Fibroblast of skin of back (primary cell): Measurements from ENCODE around the gene CNTNAP2.
A peak's percentile ranks its signal among the peaks of the same experiment; 100 is the strongest.

Source experiments
- DNase-seq: peaks from one replicate; pipeline ENCODE4 v3.0.0-alpha.2; 2013

The CNTNAP2 gene

GRCh38 chr7:146781352-146782116 lies 664.9 kb downstream of the CNTNAP2 start:
- DNase-seq = no peak

GRCh38 chr7:146787266-146787665 lies 670.7 kb downstream of the CNTNAP2 start:
- no peak for DNase-seq

GRCh38 chr7:146788008-146788407 lies 671.4 kb downstream of the CNTNAP2 start:
- DNase-seq = no peak

- no peak for DNase-seq
These were observed 675.0 kb downstream of the CNTNAP2 start for GRCh38 chr7:146791344-146792285.

- no peak for DNase-seq
These were observed 688.0 kb downstream of the CNTNAP2 start for GRCh38 chr7:146804620-146805019.

GRCh38 chr7:146805082-146805481 lies 688.5 kb downstream of the CNTNAP2 start:
- DNase-seq = peak; percentile 12

GRCh38 chr7:146826329-146826728 lies 709.7 kb downstream of the CNTNAP2 start:
- no peak for DNase-seq

- no peak for DNase-seq
These were observed 714.1 kb downstream of the CNTNAP2 start for GRCh38 chr7:146830686-146831085.

GRCh38 chr7:146831875-146832274 lies 715.3 kb downstream of the CNTNAP2 start:
- no peak for DNase-seq

GRCh38 chr7:146844405-146844804 lies 727.8 kb downstream of the CNTNAP2 start:
- no peak for DNase-seq

GRCh38 chr7:146858690-146859089 lies 742.1 kb downstream of the CNTNAP2 start:
- DNase-seq = no peak

- DNase-seq = no peak
These were observed 745.1 kb downstream of the CNTNAP2 start for GRCh38 chr7:146861701-146862100.

- no peak for DNase-seq
These were observed 745.8 kb downstream of the CNTNAP2 start for GRCh38 chr7:146862415-146862814.

GRCh38 chr7:146864644-146865043 lies 748.0 kb downstream of the CNTNAP2 start:
- no peak for DNase-seq

- no peak for DNase-seq
These were observed 749.1 kb downstream of the CNTNAP2 start for GRCh38 chr7:146865696-146866095.

- DNase-seq = no peak
These were observed 758.1 kb downstream of the CNTNAP2 start for GRCh38 chr7:146874722-146875121.

GRCh38 chr7:146875237-146875785 lies 758.7 kb downstream of the CNTNAP2 start:
- no peak for DNase-seq

- no peak for DNase-seq
These were observed 759.4 kb downstream of the CNTNAP2 start for GRCh38 chr7:146875981-146876380.

- DNase-seq = no peak
These were observed 759.8 kb downstream of the CNTNAP2 start for GRCh38 chr7:146876411-146876810.

GRCh38 chr7:146878901-146879300 lies 762.3 kb downstream of the CNTNAP2 start:
- no peak for DNase-seq

- no peak for DNase-seq
These were observed 768.6 kb downstream of the CNTNAP2 start for GRCh38 chr7:146885231-146885630.

GRCh38 chr7:146889806-146890555 lies 773.4 kb downstream of the CNTNAP2 start:
- DNase-seq = no peak

- peak; percentile 8 for DNase-seq
These were observed 775.5 kb downstream of the CNTNAP2 start for GRCh38 chr7:146892151-146892550.
